DMS79 treated with DMSO at 0.1 percent for 48 hours (cell line): ENCODE measurements around the gene RPS29.

Experiments used
- DNase-seq: peaks from one replicate; lab custom pipeline; 2025; lab: John Stamatoyannopoulos, UW

RPS29 gene

DNA sequence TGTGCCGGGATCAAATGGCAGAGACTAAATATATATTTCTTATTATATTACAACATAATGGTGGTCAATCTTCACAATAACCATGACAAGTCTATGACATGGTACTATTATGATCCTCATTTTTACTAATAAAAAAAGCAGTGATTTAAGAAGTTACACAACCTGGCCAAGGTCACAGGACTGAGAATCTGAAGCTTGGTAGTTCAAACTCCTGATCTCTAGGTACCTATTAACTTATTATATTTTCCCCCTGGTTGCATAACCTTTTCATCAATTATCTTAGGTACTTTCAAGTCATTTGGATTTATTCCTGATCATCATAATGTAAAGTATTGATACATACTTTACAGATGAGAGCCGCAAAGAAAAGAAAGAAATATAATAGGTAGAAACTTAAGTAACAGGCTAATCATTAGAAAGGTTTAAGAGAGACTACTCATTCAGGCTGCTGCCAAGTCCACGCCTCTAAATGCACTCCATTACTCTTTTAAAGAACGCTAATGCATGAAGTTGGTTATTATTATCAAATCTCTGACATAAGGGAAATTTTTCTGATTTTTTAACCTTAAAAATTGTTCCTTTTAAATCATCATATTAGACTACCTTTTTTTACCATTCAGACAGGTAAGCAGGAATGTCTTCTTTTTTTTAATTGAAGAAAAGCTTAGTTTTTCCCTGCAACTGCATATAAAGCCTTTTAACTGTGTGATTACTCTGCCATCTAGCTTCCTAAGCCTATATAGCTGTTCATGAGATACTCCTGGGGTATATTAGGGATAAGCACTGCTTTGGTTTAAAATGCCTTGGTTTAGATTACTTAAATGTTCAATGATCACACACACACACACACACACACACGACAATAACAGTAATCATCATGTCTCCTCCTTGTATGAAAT lies 35.6 kb downstream of the RPS29 start:
- no peak for DNase-seq

- DNase-seq: no peak
These were observed 36.3 kb downstream of the RPS29 start for GRCh38 chr14:49549881-49550280.

DNA sequence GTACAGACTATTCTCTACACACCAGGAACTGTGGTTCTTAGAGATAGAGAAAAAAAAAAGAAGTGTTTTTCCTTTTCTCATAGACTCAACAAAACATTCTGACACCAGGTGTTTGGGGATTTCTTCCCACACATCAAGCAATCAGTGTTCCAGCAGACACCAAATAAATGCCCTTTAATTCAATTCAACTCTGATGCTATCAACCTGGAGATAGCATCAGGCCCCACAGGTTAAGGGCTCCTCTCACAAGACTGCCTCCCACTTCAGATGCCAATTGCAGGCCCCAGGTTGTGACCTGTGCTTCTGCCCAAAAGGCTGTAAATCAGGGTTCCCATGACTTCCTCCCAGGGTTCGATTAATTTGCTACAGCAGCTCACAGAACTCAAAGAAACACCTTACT lies 36.7 kb downstream of the RPS29 start:
- DNase-seq: no peak

DNA sequence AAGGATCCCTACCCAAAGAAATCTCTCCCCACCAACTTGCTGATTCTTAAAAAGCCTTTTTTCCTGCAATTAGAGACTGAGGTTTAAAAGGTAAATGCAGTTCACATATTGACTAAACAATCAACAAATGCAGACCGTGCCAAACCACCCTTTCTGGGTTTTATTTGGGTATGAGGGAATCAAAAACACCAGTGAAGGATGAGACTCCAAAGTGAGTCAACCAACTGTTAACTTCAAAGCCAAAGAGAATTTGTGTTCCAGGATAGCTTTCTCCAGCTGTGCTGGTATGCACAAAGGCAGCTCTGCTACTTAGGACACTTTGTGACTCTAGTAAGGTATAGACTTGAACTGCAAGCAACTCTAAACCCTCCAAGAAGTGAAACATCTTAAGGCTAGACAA lies 39.4 kb downstream of the RPS29 start:
- no peak for DNase-seq

DNA sequence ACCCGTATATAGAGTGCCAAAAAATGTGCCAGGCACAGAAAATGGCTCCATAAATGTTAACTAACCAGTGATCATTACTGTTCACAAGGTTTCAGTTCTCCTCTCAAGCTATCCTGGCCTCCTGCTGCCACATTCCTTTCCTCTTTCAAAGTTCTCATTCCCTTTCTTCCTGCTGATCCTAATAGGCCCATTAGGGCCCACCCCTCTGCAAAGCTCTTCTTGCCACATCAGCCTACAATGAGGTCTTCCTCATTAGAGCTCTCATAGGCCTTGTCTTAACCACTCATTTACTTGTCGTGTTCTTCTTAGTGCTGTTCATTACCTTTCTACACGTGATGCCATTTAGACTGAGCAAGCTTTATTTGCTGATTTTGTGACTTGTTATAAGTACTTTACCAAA lies 40.5 kb downstream of the RPS29 start:
- DNase-seq: no peak

GRCh38 chr14:49545071-49545470 lies 41.1 kb downstream of the RPS29 start:
- DNase-seq: no peak

DNA sequence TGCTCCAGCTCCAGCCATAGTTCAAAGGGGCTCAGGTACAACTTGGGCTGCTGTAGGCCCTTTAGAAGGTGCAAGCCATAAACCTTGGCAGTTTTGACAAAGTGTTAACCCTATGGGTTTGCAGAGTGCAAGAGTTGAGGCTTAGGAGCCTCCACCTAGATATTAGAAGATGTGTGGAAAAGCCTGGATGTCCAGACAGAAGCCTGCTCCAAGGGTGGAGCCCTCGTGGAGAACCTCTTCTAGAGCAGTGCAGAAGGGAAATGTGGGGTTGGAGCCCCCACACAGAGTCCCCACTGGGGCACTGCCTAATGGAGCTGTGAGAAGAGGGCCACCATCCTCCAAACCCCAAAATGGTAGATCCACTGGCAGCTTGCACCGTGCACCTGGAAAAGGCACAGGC lies 45.1 kb downstream of the RPS29 start:
- no peak for DNase-seq

- no peak for DNase-seq
These were observed 47.3 kb downstream of the RPS29 start for GRCh38 chr14:49538852-49539251.
